NT2/D1 (cell line): ENCODE results near the gene PSMF1.

Experiments
- SUZ12 ChIP-seq: IDR thresholded peaks from 2 replicates; pipeline ENCODE4 v1.6.1; 2011; ENCODE audit not compliant: insufficient read length, insufficient read depth; ENCODE audit errors: extremely low read depth
- YY1 ChIP-seq: IDR thresholded peaks from 2 replicates; pipeline ENCODE4 v1.6.1; 2011; ENCODE audit not compliant: insufficient read length, insufficient read depth
- ZNF274 ChIP-seq: IDR thresholded peaks from 2 replicates; pipeline ENCODE4 v1.6.1; 2011; ENCODE audit warnings: mild to moderate bottlenecking, low read depth, low read length

GRCh38 chr20:1134355-1134754 is 16.0 kb downstream of the PSMF1 start:
- TF ChIP-seq YY1 (no peak), ZNF274 (no peak), SUZ12 (no peak)
